Natural killer cell (primary cell): ENCODE measurements around the gene CUL1. TPM values are rescaled to one million over a fixed set of nuclear protein-coding genes. Genes with fewer than 3 reads are reported as not detected.

Source experiments
- ATAC-seq, 3 donors: fragments of 150-1000 bp in 2 of 3; fragments of 200-7000 bp in 1 of 3; cut with Tn5 transposase; 1 replicate in 1 of 3; 2 replicates in 2 of 3; pipeline ENCODE4 v1.10.0; 2021; ENCODE audit warnings: mild to moderate bottlenecking in 2 of 3, moderate library complexity in 2 of 3
- DNase-seq, 2 donors: peaks; one replicate each; pipeline versions ENCODE4 v3.0.0 to v3.0.0-alpha.2; 2013 to 2021; ENCODE audit warnings: mixed read lengths in 1 of 2
- H3K27ac ChIP-seq: one replicate; pipeline ENCODE4 v1.5.1; 2013; ENCODE audit warnings: mild to moderate bottlenecking, low read length
- H3K27me3 ChIP-seq: one replicate; pipeline ENCODE4 v1.6.1; 2013; ENCODE audit warnings: low read length; ENCODE audit not compliant: control insufficient read depth, insufficient read depth
- H3K36me3 ChIP-seq: one replicate; pipeline ENCODE4 v1.6.1; 2013; ENCODE audit warnings: low read length; ENCODE audit not compliant: control insufficient read depth, insufficient read depth
- H3K4me1 ChIP-seq: one replicate; pipeline ENCODE4 v1.6.1; 2013; ENCODE audit warnings: low read length; ENCODE audit not compliant: control insufficient read depth, insufficient read depth
- H3K4me3 ChIP-seq: one replicate; pipeline ENCODE4 v1.5.1; 2013; ENCODE audit warnings: low read length
- H3K9me3 ChIP-seq: one replicate; pipeline ENCODE4 v1.6.1; 2013; ENCODE audit warnings: low read length; ENCODE audit not compliant: control insufficient read depth, insufficient read depth
- H3K27ac Mint-ChIP-seq, 2 donors: one replicate each; pipeline ENCODE4 v1.8.0; 2022; ENCODE audit warnings: mild to moderate bottlenecking in 2 of 2, mixed read lengths in 2 of 2, moderate library complexity in 1 of 2
- H3K27me3 Mint-ChIP-seq, 2 donors: one replicate each; pipeline ENCODE4 v1.8.0; 2022; ENCODE audit warnings: low read depth in 2 of 2, mixed read lengths in 2 of 2
- H3K36me3 Mint-ChIP-seq: one replicate; pipeline ENCODE4 v1.8.0; 2022; ENCODE audit warnings: mixed read lengths
- H3K4me1 Mint-ChIP-seq, 2 donors: one replicate each; pipeline ENCODE4 v1.8.0; 2022; ENCODE audit warnings: mixed read lengths in 2 of 2
- H3K4me3 Mint-ChIP-seq: one replicate; pipeline ENCODE4 v1.8.0; 2022; ENCODE audit warnings: mild to moderate bottlenecking, moderate library complexity, mixed read lengths
- H3K9me3 Mint-ChIP-seq, 2 donors: one replicate each; pipeline ENCODE4 v1.8.0; 2022; ENCODE audit warnings: mixed read lengths in 2 of 2
- CTCF ChIP-seq: fragments of 200-600 bp; IDR thresholded peaks from one replicate; pipeline ENCODE4 v1.8.0; 2022; ENCODE audit warnings: antibody characterized with exemption
- WGBS: methylation state at CpG from one replicate; pipeline ENCODE4 v1.1.7; 2013; ENCODE audit warnings: missing lambda C conversion rate; ENCODE audit not compliant: insufficient coverage; 5-methylcytosine and 5-hydroxymethylcytosine counted together
- intact Hi-C: fragments of 100-400 bp; cut with micrococcal nuclease; formaldehyde crosslinking; loops from one replicate; pipeline ENCODE4 v1.14.2; 2022
- total RNA-seq, 4 donors: library from RNA; stranded (reverse); fragments of 120-200 nt in 1 of 4; gene quantifications; one replicate each; pipeline versions ENCODE4 v1.2.3 to v1.2.4, GENCODE V29; 2013 to 2022

The CUL1 gene
- total RNA-seq, 3 donors from 2014 or later (not counting 1 experiment from before 2014, with no cell fraction given), result 37.4 to 45.1 (median 43.2) TPM

- Mint-ChIP-seq H3K4me3 (no peak overlapping the region), H3K4me1 (no peaks in the 10 kb centered on the region), H3K27me3 (no peaks in the 10 kb centered on the region), H3K27ac (no peak overlapping the region), H3K36me3 (peaks cover 13% of the 10 kb centered on the region), H3K9me3 (no peaks in the 10 kb centered on the region)
- Histone ChIP-seq H3K9me3 (no peaks in the 10 kb centered on the region), H3K36me3 (peaks cover 49% of the 10 kb centered on the region), H3K27ac (no peak overlapping the region), H3K4me1 (no peaks in the 10 kb centered on the region), H3K27me3 (no peaks in the 10 kb centered on the region), H3K4me3 (no peak overlapping the region)
- WGBS, result 97% methylated on average over 5 of the region's 5 CpGs
- TF ChIP-seq CTCF, result no peak
- ATAC-seq (no peak), DNase-seq (no peak)
- intact Hi-C loops, result no loop called here
These were observed 104.4 kb downstream of the CUL1 start for GRCh38 chr7:148803094-148803493.

DNA sequence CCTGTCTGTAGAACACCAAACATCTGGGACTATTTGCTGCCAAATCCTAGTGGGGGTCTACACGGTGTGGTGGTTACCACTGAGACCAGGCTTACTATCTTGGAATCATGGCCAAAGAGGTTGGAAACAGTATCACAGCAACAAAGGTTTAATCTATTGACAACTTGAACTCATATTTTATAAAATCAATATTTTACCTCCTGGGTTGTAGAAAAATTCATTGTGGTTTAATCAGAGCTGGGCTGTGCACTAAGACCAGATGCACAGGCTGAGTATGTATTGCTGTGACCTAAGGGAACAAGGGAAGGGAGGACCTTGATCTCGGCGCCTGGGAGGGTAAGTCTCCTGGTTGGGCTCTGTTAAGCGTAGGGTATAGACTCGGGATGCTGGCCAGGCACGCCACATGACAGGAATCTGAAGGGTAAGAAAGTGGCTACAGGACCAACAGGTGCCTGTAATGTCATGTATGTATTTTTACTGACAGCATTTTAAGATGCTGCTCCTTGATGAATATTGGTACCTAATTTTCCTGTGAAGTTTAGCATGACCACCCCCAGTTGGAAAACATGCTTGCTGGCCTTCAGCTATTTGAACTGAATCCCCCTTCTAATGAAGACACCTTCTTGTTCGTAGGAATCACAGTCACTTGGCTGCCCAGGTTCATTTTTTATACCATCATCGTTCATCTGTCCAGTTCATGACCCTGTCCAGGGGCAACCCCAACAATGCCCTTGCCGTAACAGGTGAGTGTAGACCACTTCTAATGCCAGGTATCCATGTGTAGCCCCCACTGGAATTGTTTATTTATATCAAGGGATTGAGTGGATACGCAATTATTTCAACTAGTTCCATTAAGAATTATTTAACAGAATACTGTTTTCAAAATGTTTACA lies 105.9 kb downstream of the CUL1 start:
- intact Hi-C loops, result no loop called here
- DNase-seq, result no peak
- H3K4me3 Mint-ChIP-seq, result no peak overlapping the region
- no peaks in the 10 kb centered on the region for H3K36me3 Mint-ChIP-seq
- H3K27ac Mint-ChIP-seq, result peak overlapping the region in 1 of 2 donors; percentile 56
- 89% methylated on average over 9 of the region's 10 CpGs for WGBS
- no peaks in the 10 kb centered on the region for H3K27me3 ChIP-seq
- H3K4me3 ChIP-seq, result no peak overlapping the region
- no peak for ATAC-seq
- peaks cover 39% of the 10 kb centered on the region for H3K36me3 ChIP-seq
- no peaks in the 10 kb centered on the region for H3K4me1 Mint-ChIP-seq
- H3K27me3 Mint-ChIP-seq, result no peaks in the 10 kb centered on the region
- H3K27ac ChIP-seq, result no peak overlapping the region
- TF ChIP-seq CTCF, result no peak
- no peaks in the 10 kb centered on the region for H3K9me3 ChIP-seq
- H3K4me1 ChIP-seq, result no peaks in the 10 kb centered on the region
- no peaks in the 10 kb centered on the region for H3K9me3 Mint-ChIP-seq

- no peaks in the 10 kb centered on the region for H3K27me3 Mint-ChIP-seq
- Histone ChIP-seq H3K4me3 (no peak overlapping the region), H3K27me3 (no peaks in the 10 kb centered on the region), H3K9me3 (no peaks in the 10 kb centered on the region), H3K4me1 (no peaks in the 10 kb centered on the region), H3K36me3 (peaks cover 33% of the 10 kb centered on the region), H3K27ac (no peak overlapping the region)
- no peak overlapping the region for H3K4me3 Mint-ChIP-seq
- H3K27ac Mint-ChIP-seq, result peak overlapping the region in 1 of 2 donors; percentile 29
- 96% methylated on average over 7 of the region's 7 CpGs for WGBS
- no peak for TF ChIP-seq CTCF
- intact Hi-C loops, result no loop called here
- ATAC-seq (no peak), DNase-seq (no peak)
- no peaks in the 10 kb centered on the region for H3K9me3 Mint-ChIP-seq
- H3K36me3 Mint-ChIP-seq, result no peaks in the 10 kb centered on the region
- H3K4me1 Mint-ChIP-seq, result no peaks in the 10 kb centered on the region
These were observed 107.5 kb downstream of the CUL1 start for GRCh38 chr7:148806187-148806586.
